Stimulated activated CD8-positive, alpha-beta memory T cell treated with anti-CD3 and anti-CD28 coated beads, Interleukin-7, amount 100 ng/mL, for 4 hours (primary cell): ENCODE measurements around the gene MDFIC2.

ENCODE experiments used
- DNase-seq, 2 donors: peaks; one replicate each; pipeline ENCODE4 v3.0.0-alpha.2; 2020; ENCODE audit warnings: low read depth in 2 of 2

The MDFIC2 gene

GRCh38 chr3:70180664-70181063 lies 131.8 kb downstream of the MDFIC2 start:
- no peak for DNase-seq

- no peak for DNase-seq
Observed at GRCh38 chr3:70179111-70179510, 133.3 kb downstream of the MDFIC2 start.

GRCh38 chr3:70177881-70178645 lies 134.4 kb downstream of the MDFIC2 start:
- no peak for DNase-seq

GRCh38 chr3:70176224-70176623 lies 136.2 kb downstream of the MDFIC2 start:
- DNase-seq, result no peak

- DNase-seq, result no peak
Observed at GRCh38 chr3:70156808-70157207, 155.6 kb downstream of the MDFIC2 start.

GRCh38 chr3:70150599-70150998 lies 161.8 kb downstream of the MDFIC2 start:
- no peak for DNase-seq

- DNase-seq, result no peak
Observed at GRCh38 chr3:70149714-70150400, 162.6 kb downstream of the MDFIC2 start.
